ENCODE results near the gene RPS3A.

Gene RPS3A

GRCh38 chr4:151150821-151151580 lies 51.6 kb downstream of the RPS3A start:
- no peak for ATAC-seq
- TF ChIP-seq ZNF8 (CRISPR knock-in tag; IDR thresholded peaks at IDR 0.05) (no peak), TOX (CRISPR knock-in tag; IDR thresholded peaks at IDR 0.05; ENCODE audit: borderline replicate concordance) (no peak), OSR1 (CRISPR knock-in tag; IDR thresholded peaks at IDR 0.05) (no peak), CSDC2 (CRISPR knock-in tag; IDR thresholded peaks at IDR 0.05) (no peak), ZC3H10 (CRISPR knock-in tag; IDR thresholded peaks at IDR 0.05) (no peak), TSHZ2 (CRISPR knock-in tag; IDR thresholded peaks at IDR 0.05) (no peak), ZFP30 (CRISPR knock-in tag; IDR thresholded peaks at IDR 0.05) (no peak), ZFP3 (CRISPR knock-in tag; IDR thresholded peaks at IDR 0.05) (no peak), CREB5 (CRISPR knock-in tag; IDR thresholded peaks at IDR 0.05; ENCODE audit: low read depth) (no peak), RARB (CRISPR knock-in tag; IDR thresholded peaks at IDR 0.05) (no peak)
- TF ChIP-seq, protein P1, sequence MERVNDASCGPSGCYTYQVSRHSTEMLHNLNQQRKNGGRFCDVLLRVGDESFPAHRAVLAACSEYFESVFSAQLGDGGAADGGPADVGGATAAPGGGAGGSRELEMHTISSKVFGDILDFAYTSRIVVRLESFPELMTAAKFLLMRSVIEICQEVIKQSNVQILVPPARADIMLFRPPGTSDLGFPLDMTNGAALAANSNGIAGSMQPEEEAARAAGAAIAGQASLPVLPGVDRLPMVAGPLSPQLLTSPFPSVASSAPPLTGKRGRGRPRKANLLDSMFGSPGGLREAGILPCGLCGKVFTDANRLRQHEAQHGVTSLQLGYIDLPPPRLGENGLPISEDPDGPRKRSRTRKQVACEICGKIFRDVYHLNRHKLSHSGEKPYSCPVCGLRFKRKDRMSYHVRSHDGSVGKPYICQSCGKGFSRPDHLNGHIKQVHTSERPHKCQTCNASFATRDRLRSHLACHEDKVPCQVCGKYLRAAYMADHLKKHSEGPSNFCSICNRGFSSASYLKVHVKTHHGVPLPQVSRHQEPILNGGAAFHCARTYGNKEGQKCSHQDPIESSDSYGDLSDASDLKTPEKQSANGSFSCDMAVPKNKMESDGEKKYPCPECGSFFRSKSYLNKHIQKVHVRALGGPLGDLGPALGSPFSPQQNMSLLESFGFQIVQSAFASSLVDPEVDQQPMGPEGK (CRISPR knock-in tag; IDR thresholded peaks at IDR 0.05; ENCODE audit: borderline replicate concordance): no peak

- peak; percentile 26; the same call in 1 of the 3 replicates for ATAC-seq
- no peak for TF ChIP-seq CREB5 (CRISPR knock-in tag; IDR thresholded peaks at IDR 0.05; ENCODE audit: low read depth)
- TF ChIP-seq SNAI2 (CRISPR knock-in tag; IDR thresholded peaks at IDR 0.05): no peak
- TF ChIP-seq ESRRG (CRISPR knock-in tag; IDR thresholded peaks at IDR 0.05): no peak
- TF ChIP-seq TSHZ2 (CRISPR knock-in tag; IDR thresholded peaks at IDR 0.05): no peak
- no peak for TF ChIP-seq ZFP3 (CRISPR knock-in tag; IDR thresholded peaks at IDR 0.05)
- no peak for TF ChIP-seq CSDC2 (CRISPR knock-in tag; IDR thresholded peaks at IDR 0.05)
- TF ChIP-seq ISL1 (CRISPR knock-in tag; IDR thresholded peaks at IDR 0.05): no peak
- TF ChIP-seq ZFP30 (CRISPR knock-in tag; IDR thresholded peaks at IDR 0.05): no peak
- no peak for TF ChIP-seq TCF4 (CRISPR knock-in tag; IDR thresholded peaks at IDR 0.05; ENCODE audit: borderline replicate concordance)
- TF ChIP-seq ZC3H10 (CRISPR knock-in tag; IDR thresholded peaks at IDR 0.05): no peak
- TF ChIP-seq ARNTL (CRISPR knock-in tag; IDR thresholded peaks at IDR 0.05; ENCODE audit: borderline replicate concordance, low read depth): no peak
- no peak for TF ChIP-seq PPARA (CRISPR knock-in tag; IDR thresholded peaks at IDR 0.05; ENCODE audit: borderline replicate concordance)
- no peak for TF ChIP-seq OSR1 (CRISPR knock-in tag; IDR thresholded peaks at IDR 0.05)
Observed at GRCh38 chr4:151152028-151152427, 52.6 kb downstream of the RPS3A start.

- TF ChIP-seq ESRRG (CRISPR knock-in tag; IDR thresholded peaks at IDR 0.05) (no peak), ZFP3 (CRISPR knock-in tag; IDR thresholded peaks at IDR 0.05) (no peak), CREB5 (CRISPR knock-in tag; IDR thresholded peaks at IDR 0.05; ENCODE audit: low read depth) (no peak), POU6F1 (CRISPR knock-in tag; IDR thresholded peaks at IDR 0.05; ENCODE audit: borderline replicate concordance, low read depth) (no peak)
- TF ChIP-seq, protein P2, sequence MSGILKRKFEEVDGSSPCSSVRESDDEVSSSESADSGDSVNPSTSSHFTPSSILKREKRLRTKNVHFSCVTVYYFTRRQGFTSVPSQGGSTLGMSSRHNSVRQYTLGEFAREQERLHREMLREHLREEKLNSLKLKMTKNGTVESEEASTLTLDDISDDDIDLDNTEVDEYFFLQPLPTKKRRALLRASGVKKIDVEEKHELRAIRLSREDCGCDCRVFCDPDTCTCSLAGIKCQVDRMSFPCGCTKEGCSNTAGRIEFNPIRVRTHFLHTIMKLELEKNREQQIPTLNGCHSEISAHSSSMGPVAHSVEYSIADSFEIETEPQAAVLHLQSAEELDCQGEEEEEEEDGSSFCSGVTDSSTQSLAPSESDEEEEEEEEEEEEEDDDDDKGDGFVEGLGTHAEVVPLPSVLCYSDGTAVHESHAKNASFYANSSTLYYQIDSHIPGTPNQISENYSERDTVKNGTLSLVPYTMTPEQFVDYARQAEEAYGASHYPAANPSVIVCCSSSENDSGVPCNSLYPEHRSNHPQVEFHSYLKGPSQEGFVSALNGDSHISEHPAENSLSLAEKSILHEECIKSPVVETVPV (CRISPR knock-in tag; IDR thresholded peaks at IDR 0.05): no peak
- ATAC-seq: no peak
Observed at GRCh38 chr4:151153585-151153984, 54.2 kb downstream of the RPS3A start.
